ENCODE results near the gene SYNE2. TPM values are rescaled to one million over a fixed set of nuclear protein-coding genes. Genes with fewer than 3 reads are reported as not detected.

The SYNE2 gene
- total and polyA plus RNA-seq, 10 of the 15 experiments (the other 5 are each of a cell fraction or from before 2014, with no cell fraction given), result 2.1 to 52.7 (median 38.1) TPM

DNA sequence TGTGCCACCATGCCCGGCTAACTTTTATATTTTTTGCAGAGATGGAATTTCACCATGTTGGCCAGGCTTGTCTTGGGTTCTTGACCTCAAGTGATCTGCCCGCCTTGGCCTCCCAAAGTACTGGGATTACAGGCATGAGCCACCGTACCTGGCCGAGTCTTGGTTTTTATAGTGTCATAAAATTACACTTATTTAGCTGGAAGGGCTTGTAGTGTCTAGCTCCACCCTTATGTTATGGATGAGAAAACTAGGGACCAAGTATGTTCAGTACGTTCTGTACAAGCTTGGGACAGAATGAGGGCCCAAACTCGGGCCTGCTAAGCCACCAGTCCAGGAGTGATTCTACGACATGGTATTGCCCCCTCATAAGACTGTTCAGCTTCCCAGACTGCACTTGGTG is 35.1 kb downstream of the SYNE2 start (continued):
- TF ChIP-seq, protein P1, sequence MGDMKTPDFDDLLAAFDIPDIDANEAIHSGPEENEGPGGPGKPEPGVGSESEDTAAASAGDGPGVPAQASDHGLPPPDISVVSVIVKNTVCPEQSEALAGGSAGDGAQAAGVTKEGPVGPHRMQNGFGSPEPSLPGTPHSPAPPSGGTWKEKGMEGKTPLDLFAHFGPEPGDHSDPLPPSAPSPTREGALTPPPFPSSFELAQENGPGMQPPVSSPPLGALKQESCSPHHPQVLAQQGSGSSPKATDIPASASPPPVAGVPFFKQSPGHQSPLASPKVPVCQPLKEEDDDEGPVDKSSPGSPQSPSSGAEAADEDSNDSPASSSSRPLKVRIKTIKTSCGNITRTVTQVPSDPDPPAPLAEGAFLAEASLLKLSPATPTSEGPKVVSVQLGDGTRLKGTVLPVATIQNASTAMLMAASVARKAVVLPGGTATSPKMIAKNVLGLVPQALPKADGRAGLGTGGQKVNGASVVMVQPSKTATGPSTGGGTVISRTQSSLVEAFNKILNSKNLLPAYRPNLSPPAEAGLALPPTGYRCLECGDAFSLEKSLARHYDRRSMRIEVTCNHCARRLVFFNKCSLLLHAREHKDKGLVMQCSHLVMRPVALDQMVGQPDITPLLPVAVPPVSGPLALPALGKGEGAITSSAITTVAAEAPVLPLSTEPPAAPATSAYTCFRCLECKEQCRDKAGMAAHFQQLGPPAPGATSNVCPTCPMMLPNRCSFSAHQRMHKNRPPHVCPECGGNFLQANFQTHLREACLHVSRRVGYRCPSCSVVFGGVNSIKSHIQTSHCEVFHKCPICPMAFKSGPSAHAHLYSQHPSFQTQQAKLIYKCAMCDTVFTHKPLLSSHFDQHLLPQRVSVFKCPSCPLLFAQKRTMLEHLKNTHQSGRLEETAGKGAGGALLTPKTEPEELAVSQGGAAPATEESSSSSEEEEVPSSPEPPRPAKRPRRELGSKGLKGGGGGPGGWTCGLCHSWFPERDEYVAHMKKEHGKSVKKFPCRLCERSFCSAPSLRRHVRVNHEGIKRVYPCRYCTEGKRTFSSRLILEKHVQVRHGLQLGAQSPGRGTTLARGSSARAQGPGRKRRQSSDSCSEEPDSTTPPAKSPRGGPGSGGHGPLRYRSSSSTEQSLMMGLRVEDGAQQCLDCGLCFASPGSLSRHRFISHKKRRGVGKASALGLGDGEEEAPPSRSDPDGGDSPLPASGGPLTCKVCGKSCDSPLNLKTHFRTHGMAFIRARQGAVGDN (IDR thresholded peaks at IDR 0.05), result no peak

DNA sequence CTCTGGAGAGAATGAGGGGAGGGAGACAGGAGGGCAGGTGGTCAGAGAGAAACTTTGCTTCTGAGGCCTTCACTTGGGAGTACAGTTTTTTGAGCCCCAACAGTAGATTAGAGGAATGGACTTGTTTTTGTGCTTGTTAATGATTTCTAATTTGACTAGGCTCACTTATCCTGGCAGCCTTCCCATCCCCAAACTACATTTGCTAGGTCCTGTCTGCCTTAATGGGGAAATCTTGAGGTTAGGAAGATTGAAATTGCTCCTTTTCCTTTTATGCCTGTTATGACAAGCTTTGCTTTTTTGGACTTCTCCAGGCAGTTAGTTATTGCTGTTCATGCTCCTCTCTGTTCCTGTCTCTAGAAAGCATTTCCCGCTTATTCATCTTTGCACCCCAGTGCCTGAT is 37.7 kb downstream of the SYNE2 start:
- Histone ChIP-seq H2AFZ (ENCODE audit: control insufficient read depth, low read depth, low read length) (no peak overlapping the region; the same call in 1 of the 2 replicates), H3K27ac (ENCODE audit: control insufficient read depth, insufficient read depth) (0 out of 2 replicates have a peak overlapping the region, but pooled peaks have one; percentile 29), H4K20me1 (ENCODE audit: control insufficient read depth, insufficient read depth) (no peaks in the 10 kb centered on the region), H3K27me3 (replicated peaks in 1 of 2; ENCODE audit: control insufficient read depth in 2 of 2, insufficient read depth in 2 of 2, low read length in 1 of 2) (no peaks in the 10 kb centered on the region), H3K79me2 (ENCODE audit: control insufficient read depth, insufficient read depth, low read length) (peaks cover 44% of the 10 kb centered on the region), H3K4me3 (no peak overlapping the region), H3K4me1 (ENCODE audit: control insufficient read depth, insufficient read depth, low read length) (peaks cover 14% of the 10 kb centered on the region), H3K9ac (ENCODE audit: control insufficient read depth, insufficient read depth, low read length) (no peak overlapping the region), H3K9me3 (replicated peaks; ENCODE audit: control insufficient read depth, insufficient read depth, low read length) (no peaks in the 10 kb centered on the region), H3K4me2 (ENCODE audit: control insufficient read depth, insufficient read depth) (no peak overlapping the region; the same call in 1 of the 2 replicates), H3K36me3 (ENCODE audit: control insufficient read depth in 2 of 2, insufficient read depth in 2 of 2, low read length in 1 of 2) (no peaks in the 10 kb centered on the region)
- BruUV-seq (replicated peaks), result no TSS peak
- intact Hi-C loops (cut with micrococcal nuclease; ENCODE audit: unreplicated experiment), result no loop called here
- ChIA-PET RAD21 (ENCODE audit: unreplicated experiment) (no interaction called here), CTCF (interaction anchor here (1.8 kb wide), 1 partner anchor 90 kb away, joined by 4 read pairs; no protein-coding TSS in a partner anchor), SMC1A (ENCODE audit: uncharacterized antibody, unreplicated experiment) (interaction anchor here (0.9 to 1.3 kb wide), 4 partner anchors 9 to 160 kb away, joined by 3 read pairs; no protein-coding TSS in a partner anchor), POLR2A (no interaction called here)
- DNase-seq (ENCODE audit: low read depth, low spot score) (no peak), FAIRE-seq (no peak), ATAC-seq (no peak)
- WGBS (ENCODE audit: insufficient coverage, insufficient replicate concordance, low lambda C conversion rate, missing lambda C conversion rate), result 100% methylated on average over 1 of the region's 1 CpG
- in situ Hi-C loops (cut with MboI), result no loop called here
- no peak for TF ChIP-seq TBL1XR1 (IDR thresholded peaks at IDR 0.05; ENCODE audit: low read depth, low read length)
- TF ChIP-seq EED (IDR thresholded peaks at IDR 0.05; ENCODE audit: low read depth), result no peak
- TF ChIP-seq HCFC1 (IDR thresholded peaks at IDR 0.05; ENCODE audit: low read length), result no peak
- TF ChIP-seq FOXK2 (IDR thresholded peaks at IDR 0.05), result no peak
- TF ChIP-seq PAX8 (IDR thresholded peaks at IDR 0.05), result no peak
- TF ChIP-seq STAT3 (IDR thresholded peaks at IDR 0.05; ENCODE audit: low read depth, low read length), result no peak
- TF ChIP-seq, protein P2, sequence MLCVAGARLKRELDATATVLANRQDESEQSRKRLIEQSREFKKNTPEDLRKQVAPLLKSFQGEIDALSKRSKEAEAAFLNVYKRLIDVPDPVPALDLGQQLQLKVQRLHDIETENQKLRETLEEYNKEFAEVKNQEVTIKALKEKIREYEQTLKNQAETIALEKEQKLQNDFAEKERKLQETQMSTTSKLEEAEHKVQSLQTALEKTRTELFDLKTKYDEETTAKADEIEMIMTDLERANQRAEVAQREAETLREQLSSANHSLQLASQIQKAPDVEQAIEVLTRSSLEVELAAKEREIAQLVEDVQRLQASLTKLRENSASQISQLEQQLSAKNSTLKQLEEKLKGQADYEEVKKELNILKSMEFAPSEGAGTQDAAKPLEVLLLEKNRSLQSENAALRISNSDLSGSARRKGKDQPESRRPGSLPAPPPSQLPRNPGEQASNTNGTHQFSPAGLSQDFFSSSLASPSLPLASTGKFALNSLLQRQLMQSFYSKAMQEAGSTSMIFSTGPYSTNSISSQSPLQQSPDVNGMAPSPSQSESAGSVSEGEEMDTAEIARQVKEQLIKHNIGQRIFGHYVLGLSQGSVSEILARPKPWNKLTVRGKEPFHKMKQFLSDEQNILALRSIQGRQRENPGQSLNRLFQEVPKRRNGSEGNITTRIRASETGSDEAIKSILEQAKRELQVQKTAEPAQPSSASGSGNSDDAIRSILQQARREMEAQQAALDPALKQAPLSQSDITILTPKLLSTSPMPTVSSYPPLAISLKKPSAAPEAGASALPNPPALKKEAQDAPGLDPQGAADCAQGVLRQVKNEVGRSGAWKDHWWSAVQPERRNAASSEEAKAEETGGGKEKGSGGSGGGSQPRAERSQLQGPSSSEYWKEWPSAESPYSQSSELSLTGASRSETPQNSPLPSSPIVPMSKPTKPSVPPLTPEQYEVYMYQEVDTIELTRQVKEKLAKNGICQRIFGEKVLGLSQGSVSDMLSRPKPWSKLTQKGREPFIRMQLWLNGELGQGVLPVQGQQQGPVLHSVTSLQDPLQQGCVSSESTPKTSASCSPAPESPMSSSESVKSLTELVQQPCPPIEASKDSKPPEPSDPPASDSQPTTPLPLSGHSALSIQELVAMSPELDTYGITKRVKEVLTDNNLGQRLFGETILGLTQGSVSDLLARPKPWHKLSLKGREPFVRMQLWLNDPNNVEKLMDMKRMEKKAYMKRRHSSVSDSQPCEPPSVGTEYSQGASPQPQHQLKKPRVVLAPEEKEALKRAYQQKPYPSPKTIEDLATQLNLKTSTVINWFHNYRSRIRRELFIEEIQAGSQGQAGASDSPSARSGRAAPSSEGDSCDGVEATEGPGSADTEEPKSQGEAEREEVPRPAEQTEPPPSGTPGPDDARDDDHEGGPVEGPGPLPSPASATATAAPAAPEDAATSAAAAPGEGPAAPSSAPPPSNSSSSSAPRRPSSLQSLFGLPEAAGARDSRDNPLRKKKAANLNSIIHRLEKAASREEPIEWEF (IDR thresholded peaks at IDR 0.05; ENCODE audit: insufficient replicate concordance, low read depth, low read length), result no peak
- TF ChIP-seq TCF12 (IDR thresholded peaks at IDR 0.05; ENCODE audit: low read depth, low read length), result no peak
- TF ChIP-seq ZNF217 (IDR thresholded peaks at IDR 0.05), result no peak
- TF ChIP-seq, protein P3, sequence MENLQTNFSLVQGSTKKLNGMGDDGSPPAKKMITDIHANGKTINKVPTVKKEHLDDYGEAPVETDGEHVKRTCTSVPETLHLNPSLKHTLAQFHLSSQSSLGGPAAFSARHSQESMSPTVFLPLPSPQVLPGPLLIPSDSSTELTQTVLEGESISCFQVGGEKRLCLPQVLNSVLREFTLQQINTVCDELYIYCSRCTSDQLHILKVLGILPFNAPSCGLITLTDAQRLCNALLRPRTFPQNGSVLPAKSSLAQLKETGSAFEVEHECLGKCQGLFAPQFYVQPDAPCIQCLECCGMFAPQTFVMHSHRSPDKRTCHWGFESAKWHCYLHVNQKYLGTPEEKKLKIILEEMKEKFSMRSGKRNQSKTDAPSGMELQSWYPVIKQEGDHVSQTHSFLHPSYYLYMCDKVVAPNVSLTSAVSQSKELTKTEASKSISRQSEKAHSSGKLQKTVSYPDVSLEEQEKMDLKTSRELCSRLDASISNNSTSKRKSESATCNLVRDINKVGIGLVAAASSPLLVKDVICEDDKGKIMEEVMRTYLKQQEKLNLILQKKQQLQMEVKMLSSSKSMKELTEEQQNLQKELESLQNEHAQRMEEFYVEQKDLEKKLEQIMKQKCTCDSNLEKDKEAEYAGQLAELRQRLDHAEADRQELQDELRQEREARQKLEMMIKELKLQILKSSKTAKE (IDR thresholded peaks at IDR 0.05; ENCODE audit: low read depth, poor library complexity, severe bottlenecking), result no peak
- TF ChIP-seq MEF2B (IDR thresholded peaks at IDR 0.05; ENCODE audit: partially characterized antibody, poor library complexity, severe bottlenecking), result no peak
